Activated CD4-positive, CD25-positive, alpha-beta regulatory T cell treated with anti-CD3 and anti-CD28 coated beads, Interleukin-2, amount 50 U/mL, for 72 hours (primary cell): ENCODE measurements around the gene MBTD1.
"Not testable (repeated sequence)": the region's sequence is repeated elsewhere in the genome, so short reads cannot be mapped to it uniquely, and the experiment has no call there.

Experiments used
- DNase-seq: peaks from one replicate; pipeline ENCODE4 v3.0.0; 2021

Gene MBTD1

GRCh38 chr17:51185763-51186332, 74.0 kb downstream of the MBTD1 start:
- DNase-seq = no peak

- no peak for DNase-seq
These were observed 75.7 kb downstream of the MBTD1 start for GRCh38 chr17:51184124-51184523.

GRCh38 chr17:51180486-51180885, 79.4 kb downstream of the MBTD1 start:
- DNase-seq = no peak

GRCh38 chr17:51172030-51172429, 87.8 kb downstream of the MBTD1 start:
- DNase-seq = not testable (repeated sequence)

- no peak for DNase-seq
These were observed 89.1 kb downstream of the MBTD1 start for GRCh38 chr17:51170736-51171135.

- no peak for DNase-seq
These were observed 90.5 kb downstream of the MBTD1 start for GRCh38 chr17:51169340-51169739.

GRCh38 chr17:51166987-51167931, 92.6 kb downstream of the MBTD1 start:
- peak; percentile 73 for DNase-seq

- peak; percentile 80 for DNase-seq
These were observed 93.5 kb downstream of the MBTD1 start, which contains the start of gene NME2 for GRCh38 chr17:51166198-51166986. Gene NME2 (plus strand): TSS chr17:51166411. CDS start chr17:51166831, 420 bp downstream.

- DNase-seq = no peak
These were observed 94.1 kb downstream of the MBTD1 start for GRCh38 chr17:51165680-51166197.

GRCh38 chr17:51164911-51165679, 94.8 kb downstream of the MBTD1 start:
- DNase-seq = no peak

- no peak for DNase-seq
These were observed 98.3 kb downstream of the MBTD1 start for GRCh38 chr17:51161541-51161940.

GRCh38 chr17:51159604-51160003, 100.2 kb downstream of the MBTD1 start:
- DNase-seq = no peak

- DNase-seq = no peak
These were observed 104.4 kb downstream of the MBTD1 start for GRCh38 chr17:51155416-51155815.

- DNase-seq = no peak
These were observed 105.7 kb downstream of the MBTD1 start for GRCh38 chr17:51154176-51154575.

GRCh38 chr17:51153210-51154072, 106.4 kb downstream of the MBTD1 start, which contains the start of gene NME1:
Gene NME1 (plus strand): TSS chr17:51153559. CDS start chr17:51155655, 2,096 bp downstream.
- DNase-seq = peak; percentile 98

GRCh38 chr17:51152766-51153209, 107.1 kb downstream of the MBTD1 start:
- no peak for DNase-seq

GRCh38 chr17:51150932-51151331, 108.9 kb downstream of the MBTD1 start:
- DNase-seq = no peak

- no peak for DNase-seq
These were observed 110.7 kb downstream of the MBTD1 start for GRCh38 chr17:51149163-51149562.

- no peak for DNase-seq
These were observed 112.2 kb downstream of the MBTD1 start for GRCh38 chr17:51147650-51148049.

GRCh38 chr17:51144266-51145022, 115.4 kb downstream of the MBTD1 start:
- no peak for DNase-seq
